HG03045 (cell line): Measurements from ENCODE around the gene BABAM2.

ENCODE experiments used
- ATAC-seq: cut with Tn5 transposase; IDR thresholded peaks from one replicate; pipeline ENCODE4 v1.9.1; 2021; ENCODE audit warnings: mild to moderate bottlenecking, moderate library complexity; ENCODE audit not compliant: unreplicated experiment

The BABAM2 gene

GRCh38 chr2:28349546-28350165 lies 459.1 kb downstream of the BABAM2 start:
- no peak for ATAC-seq

GRCh38 chr2:28350196-28350595 lies 459.7 kb downstream of the BABAM2 start:
- no peak for ATAC-seq

- no peak for ATAC-seq
Measured at GRCh38 chr2:28350791-28351285, 460.3 kb downstream of the BABAM2 start.

- no peak for ATAC-seq
Measured at GRCh38 chr2:28351621-28352020, 461.1 kb downstream of the BABAM2 start.

- no peak for ATAC-seq
Measured at GRCh38 chr2:28352104-28352503, 461.6 kb downstream of the BABAM2 start.

- no peak for ATAC-seq
Measured at GRCh38 chr2:28352610-28353195, 462.2 kb downstream of the BABAM2 start.

GRCh38 chr2:28354920-28355520 lies 464.5 kb downstream of the BABAM2 start:
- no peak for ATAC-seq

GRCh38 chr2:28355521-28356094 lies 465.1 kb downstream of the BABAM2 start:
- ATAC-seq, result no peak

- ATAC-seq, result no peak
Measured at GRCh38 chr2:28356095-28356911, 465.8 kb downstream of the BABAM2 start.

GRCh38 chr2:28357055-28357454 lies 466.5 kb downstream of the BABAM2 start:
- ATAC-seq, result no peak

- no peak for ATAC-seq
Measured at GRCh38 chr2:28357948-28358667, 467.6 kb downstream of the BABAM2 start.

- peak; percentile 10 for ATAC-seq
Measured at GRCh38 chr2:28358668-28359201, 468.2 kb downstream of the BABAM2 start.

- ATAC-seq, result peak; percentile 72
Measured at GRCh38 chr2:28359222-28360057, 468.9 kb downstream of the BABAM2 start.

- ATAC-seq, result no peak
Measured at GRCh38 chr2:28360058-28360717, 469.7 kb downstream of the BABAM2 start.

GRCh38 chr2:28360718-28361293 lies 470.3 kb downstream of the BABAM2 start:
- ATAC-seq, result no peak

GRCh38 chr2:28361991-28362710 lies 471.6 kb downstream of the BABAM2 start:
- no peak for ATAC-seq

GRCh38 chr2:28362991-28363521 lies 472.5 kb downstream of the BABAM2 start:
- no peak for ATAC-seq
